AG09319 (cell line): ENCODE measurements around the gene ZNF473.
"Not testable (repeated sequence)": the region's sequence is repeated elsewhere in the genome, so short reads cannot be mapped to it uniquely, and the experiment has no call there.

Experiments
- DNase-seq: peaks from one replicate; pipeline ENCODE4 v3.0.0-alpha.2; 2010; ENCODE audit warnings: low read depth; ENCODE audit errors: extremely low read depth
- TF ChIP-seq, protein P1 (sequence below): IDR thresholded peaks from 2 replicates; pipeline ENCODE4 v1.5.1; 2011; ENCODE audit warnings: low read depth, mild to moderate bottlenecking, inconsistent platforms, low read length, moderate library complexity

Gene ZNF473

DNA sequence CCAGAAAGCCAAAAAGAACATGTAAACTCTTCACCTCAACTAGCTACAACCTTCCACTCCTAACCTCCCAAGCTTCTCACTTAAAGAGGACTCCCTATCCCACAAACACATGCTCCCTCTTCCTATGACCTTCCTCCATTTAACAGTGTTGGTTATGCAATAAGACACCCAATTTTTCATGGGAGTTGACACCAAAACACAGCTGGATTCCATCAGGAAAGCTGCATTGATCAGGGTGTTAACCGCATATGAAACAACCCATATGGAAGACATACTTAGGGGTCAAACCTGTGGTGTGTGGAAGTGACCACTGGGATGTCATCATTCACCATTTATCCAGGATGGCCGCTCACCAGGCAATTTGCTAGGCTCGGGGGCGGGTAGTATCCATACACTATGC, 21.9 kb downstream of the ZNF473 start:
- no peak for DNase-seq
- TF ChIP-seq, protein P1, sequence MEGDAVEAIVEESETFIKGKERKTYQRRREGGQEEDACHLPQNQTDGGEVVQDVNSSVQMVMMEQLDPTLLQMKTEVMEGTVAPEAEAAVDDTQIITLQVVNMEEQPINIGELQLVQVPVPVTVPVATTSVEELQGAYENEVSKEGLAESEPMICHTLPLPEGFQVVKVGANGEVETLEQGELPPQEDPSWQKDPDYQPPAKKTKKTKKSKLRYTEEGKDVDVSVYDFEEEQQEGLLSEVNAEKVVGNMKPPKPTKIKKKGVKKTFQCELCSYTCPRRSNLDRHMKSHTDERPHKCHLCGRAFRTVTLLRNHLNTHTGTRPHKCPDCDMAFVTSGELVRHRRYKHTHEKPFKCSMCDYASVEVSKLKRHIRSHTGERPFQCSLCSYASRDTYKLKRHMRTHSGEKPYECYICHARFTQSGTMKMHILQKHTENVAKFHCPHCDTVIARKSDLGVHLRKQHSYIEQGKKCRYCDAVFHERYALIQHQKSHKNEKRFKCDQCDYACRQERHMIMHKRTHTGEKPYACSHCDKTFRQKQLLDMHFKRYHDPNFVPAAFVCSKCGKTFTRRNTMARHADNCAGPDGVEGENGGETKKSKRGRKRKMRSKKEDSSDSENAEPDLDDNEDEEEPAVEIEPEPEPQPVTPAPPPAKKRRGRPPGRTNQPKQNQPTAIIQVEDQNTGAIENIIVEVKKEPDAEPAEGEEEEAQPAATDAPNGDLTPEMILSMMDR: no peak

DNA sequence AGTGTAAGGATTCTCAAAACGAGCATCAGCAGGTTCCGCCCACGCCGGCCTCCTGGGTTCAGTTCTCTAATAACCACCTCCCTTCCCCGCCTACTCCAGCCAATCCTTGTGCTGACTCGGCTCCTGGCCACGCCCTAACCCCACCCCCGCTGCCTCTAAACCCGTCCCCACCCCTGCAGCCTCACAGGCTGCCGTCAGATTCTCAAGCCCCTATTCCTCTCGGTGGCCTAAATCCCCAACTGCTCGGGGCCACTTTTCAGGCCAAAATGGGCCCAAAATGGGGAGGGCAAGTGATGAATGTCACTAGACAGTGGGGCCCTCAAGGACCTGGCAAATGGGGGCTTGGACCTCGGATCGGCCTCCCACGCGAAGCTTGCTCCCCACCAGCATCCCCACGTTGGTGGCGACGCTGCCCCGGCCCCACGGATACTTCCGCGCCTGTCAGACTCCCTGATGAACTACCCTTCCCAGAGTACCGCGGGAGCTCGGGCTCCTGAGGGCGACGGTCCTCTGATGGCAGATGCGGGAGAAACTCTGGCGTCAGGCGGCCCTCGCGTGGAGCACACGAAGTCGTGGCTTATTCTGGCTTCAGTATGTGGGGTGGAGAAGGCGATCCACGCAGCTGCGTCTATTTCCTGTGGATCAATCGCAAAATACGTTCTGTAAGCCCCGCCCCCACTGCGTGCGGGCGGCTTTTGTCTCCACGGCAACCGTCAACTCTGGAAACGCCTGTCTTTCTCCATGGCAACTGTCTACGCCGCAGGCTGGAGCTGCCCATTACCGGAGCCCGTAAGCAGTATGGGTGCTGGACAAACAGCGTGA, 24.8 kb downstream of the ZNF473 start:
- peak; percentile 47 for DNase-seq
- TF ChIP-seq, protein P1: no peak

DNA sequence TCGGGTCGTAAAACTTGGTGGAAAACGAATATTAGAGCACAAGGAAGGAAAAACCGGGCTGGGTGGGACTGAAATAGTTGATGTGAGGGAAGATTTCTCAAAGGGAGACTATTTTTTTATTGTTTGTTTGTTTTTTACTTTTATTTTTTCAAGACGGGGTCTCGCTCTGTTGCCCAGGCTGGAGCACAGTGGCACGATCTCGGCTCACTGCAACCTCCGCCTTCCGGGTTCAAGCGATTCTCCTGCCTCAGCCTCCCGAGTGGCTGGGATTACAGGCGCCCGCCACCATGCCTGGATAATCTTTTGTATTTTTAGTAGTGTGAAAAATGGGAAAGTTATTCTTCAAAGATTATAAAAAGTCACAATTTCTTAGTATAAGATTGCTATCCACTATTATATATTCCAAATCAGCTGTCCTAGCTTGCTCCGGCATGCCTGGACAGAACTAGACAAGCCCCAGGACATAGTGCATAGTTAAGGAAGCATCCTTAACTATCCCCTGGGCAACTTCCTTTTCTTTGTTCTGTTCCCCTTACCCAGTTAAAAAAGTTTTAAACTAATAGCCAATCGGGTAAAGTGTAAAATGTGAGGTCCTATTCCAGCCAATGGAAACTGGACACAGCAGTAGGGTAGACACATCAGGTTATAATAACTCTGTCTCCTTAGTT, 25.6 kb downstream of the ZNF473 start:
- not testable (repeated sequence) for DNase-seq

DNA sequence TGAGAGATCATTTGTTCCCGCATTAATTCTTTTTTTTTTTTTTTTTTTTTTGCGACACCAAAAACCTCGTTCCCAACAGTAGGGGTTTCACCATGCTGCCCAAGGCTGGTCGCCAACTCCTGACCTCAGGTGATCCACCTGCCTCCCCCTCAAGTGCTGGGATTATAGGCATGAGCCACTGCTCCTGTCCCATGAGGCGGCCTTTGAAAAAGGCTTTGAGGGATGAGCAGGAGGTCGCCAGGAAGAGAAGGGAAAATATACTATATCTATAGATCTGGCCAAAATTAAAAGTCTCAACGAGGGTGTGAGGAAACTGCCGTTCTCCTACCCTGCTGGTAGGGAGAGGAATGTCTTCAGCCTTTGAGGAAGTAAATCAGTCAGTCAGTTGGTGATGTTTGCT, 26.2 kb downstream of the ZNF473 start:
- TF ChIP-seq, protein P1: no peak
- no peak for DNase-seq

DNA sequence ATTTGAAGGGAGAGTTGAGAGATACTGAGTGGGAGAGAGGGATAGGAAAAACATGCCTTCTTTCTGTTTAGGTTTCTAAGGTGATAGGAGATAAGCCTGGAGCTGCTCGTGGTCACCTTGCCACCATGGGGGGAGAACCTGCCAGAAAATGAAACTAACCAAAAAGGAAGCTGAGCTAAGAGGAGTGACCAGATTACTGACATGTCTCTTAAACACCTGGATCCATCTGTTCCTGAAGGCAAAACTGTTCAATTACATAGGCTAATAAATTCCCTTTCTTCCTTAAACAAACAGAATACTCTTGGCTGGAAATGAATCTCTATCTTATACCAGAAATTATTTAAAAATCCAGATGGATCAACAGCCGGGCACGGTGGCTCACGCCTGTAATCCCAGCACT, 27.3 kb downstream of the ZNF473 start:
- DNase-seq: no peak
- TF ChIP-seq, protein P1: no peak

DNA sequence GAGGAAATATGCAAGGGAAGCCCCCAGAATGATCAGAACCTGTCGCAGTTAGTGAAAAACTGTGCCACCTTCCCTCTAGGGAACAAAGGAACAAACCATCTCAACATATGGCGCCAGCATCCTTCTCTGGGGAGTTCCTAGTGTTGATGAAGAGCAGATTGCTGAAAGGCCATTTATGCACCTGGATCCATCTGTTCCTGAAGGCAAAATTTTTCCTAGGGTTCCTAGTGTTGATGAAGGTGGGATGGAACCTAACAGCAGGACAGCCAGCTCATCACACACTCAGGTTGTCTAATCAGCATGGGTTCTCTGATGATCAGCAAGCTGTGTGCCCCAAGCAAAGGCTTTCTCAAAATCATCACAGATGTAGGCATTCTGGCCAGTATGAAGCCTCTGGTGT, 32.6 kb downstream of the ZNF473 start:
- DNase-seq: no peak
- TF ChIP-seq, protein P1: no peak

DNA sequence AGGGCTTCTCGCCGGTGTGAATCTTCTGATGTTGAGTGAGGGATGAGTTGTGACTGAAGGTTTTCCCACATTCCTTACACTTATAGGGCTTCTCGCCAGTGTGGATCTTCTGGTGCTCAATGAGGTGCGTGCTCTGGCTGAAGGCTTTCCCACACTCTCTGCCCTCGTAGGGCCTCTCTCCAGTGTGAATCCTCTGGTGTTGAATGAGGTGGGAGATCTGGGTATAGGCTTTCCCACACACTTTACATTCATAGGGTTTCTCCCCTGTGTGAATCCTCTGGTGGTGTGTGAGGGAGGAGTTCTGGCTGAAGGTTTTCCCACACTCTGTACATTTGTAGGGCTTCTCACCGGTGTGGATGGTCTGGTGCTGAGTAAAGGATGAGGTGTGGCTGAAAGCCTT, 33.2 kb downstream of the ZNF473 start:
- TF ChIP-seq, protein P1: no peak
- DNase-seq: no peak
